Measurements from ENCODE around the gene AP1G2.

Gene AP1G2

GRCh38 chr14:23521785-23522640, 45.6 kb downstream of the AP1G2 start:
- no peak overlapping the region for H3K4me3 ChIP-seq (replicated peaks in 1 of 2; ENCODE audit: low read depth in 2 of 2, low read length in 2 of 2)
- TF ChIP-seq CTCF (IDR thresholded peaks at IDR 0.05; ENCODE audit: low read depth, low read length): no peak
- DNase-seq (ENCODE audit: low read depth in 2 of 2): no peak

DNA sequence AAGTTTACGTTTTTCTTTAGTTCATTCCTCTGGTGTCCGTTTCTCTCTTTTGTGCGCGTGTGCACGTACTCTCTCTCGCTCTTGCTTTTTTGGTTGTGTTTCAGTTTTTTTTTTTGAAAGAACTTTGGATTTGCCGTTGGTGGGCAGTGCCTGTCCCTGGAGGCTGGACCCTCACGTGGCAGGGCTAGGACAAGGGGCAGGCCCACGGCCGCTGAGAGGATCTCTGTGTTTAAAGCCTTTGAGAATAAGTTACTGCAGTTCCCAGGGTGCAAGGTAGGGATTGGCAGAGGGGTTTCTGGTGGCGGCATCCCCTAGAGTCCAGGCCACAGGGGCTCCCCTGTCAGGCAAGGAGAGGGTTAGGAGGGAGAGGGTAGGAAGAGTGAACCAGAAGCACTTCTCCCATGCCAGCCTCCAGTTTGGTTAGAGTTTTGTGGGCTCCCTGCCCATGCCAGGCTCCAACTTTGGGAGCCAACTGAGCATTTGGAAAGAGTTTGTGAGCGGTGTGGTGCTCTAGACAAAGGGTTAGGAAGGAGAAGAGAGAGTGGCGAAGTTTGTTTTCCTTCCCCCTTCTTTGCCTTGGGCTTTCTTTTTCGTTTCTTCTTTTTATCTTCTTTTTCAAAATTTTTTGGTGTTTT, 46.6 kb downstream of the AP1G2 start:
- TF ChIP-seq CTCF (IDR thresholded peaks at IDR 0.05; ENCODE audit: low read depth, low read length): no peak

DNA sequence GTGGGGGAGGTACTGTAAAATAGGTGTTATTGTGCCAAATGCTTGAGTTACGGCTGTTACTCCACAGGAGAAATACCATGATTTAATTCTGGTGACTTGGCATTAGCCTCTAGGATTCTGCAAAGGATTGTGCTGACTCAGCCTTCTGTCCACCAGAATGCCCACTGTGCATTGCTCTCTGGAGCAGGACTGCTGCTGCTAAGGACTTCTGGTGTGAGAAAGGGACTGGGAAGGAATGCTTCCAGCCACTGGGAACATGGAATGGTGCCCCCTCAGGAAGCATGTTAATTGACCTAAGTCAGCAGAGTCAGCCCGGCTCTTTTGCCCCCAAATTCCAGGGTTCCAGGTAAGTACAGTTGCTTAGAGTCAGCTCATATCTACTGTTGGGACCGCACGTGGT, 48.9 kb downstream of the AP1G2 start:
- H3K4me3 ChIP-seq (replicated peaks in 1 of 2; ENCODE audit: low read depth in 2 of 2, low read length in 2 of 2): no peak overlapping the region
- no peak for DNase-seq (ENCODE audit: low read depth in 2 of 2)
- TF ChIP-seq CTCF (IDR thresholded peaks at IDR 0.05; ENCODE audit: low read depth, low read length): no peak

More for the DNA sequence above, 46.6 kb downstream of the AP1G2 start:
- no peak for DNase-seq (ENCODE audit: low read depth in 2 of 2)
- H3K4me3 ChIP-seq (replicated peaks in 1 of 2; ENCODE audit: low read depth in 2 of 2, low read length in 2 of 2): no peak overlapping the region

- no peak for DNase-seq (ENCODE audit: low read depth in 2 of 2)
- H3K4me3 ChIP-seq (replicated peaks in 1 of 2; ENCODE audit: low read depth in 2 of 2, low read length in 2 of 2): no peak overlapping the region
- no peak for TF ChIP-seq CTCF (IDR thresholded peaks at IDR 0.05; ENCODE audit: low read depth, low read length)
Measured at GRCh38 chr14:23517650-23518326, 49.8 kb downstream of the AP1G2 start.

DNA sequence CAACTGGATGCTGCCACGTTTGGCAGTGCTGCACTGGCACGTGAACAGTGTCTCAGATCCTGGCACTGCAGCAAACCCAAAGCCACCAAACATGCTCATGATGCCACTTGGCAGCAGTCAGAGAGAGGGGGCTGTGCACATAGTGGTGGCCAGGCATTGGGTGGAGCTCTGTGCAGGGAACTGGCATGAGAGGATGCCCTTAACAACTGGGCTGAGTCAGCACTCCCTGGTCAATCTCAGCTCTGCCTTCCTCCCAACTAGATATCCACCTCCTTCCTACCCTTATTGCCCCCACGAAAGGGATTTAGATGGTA, 53.0 kb downstream of the AP1G2 start:
- TF ChIP-seq CTCF (IDR thresholded peaks at IDR 0.05; ENCODE audit: low read depth, low read length): no peak
- H3K4me3 ChIP-seq (replicated peaks in 1 of 2; ENCODE audit: low read depth in 2 of 2, low read length in 2 of 2): no peak overlapping the region
- no peak for DNase-seq (ENCODE audit: low read depth in 2 of 2)

GRCh38 chr14:23513818-23514643, 53.6 kb downstream of the AP1G2 start:
- TF ChIP-seq CTCF (IDR thresholded peaks at IDR 0.05; ENCODE audit: low read depth, low read length): no peak
- DNase-seq (ENCODE audit: low read depth in 2 of 2): no peak
- no peak overlapping the region for H3K4me3 ChIP-seq (replicated peaks in 1 of 2; ENCODE audit: low read depth in 2 of 2, low read length in 2 of 2)
